ENCODE measurements around the gene F7.

Gene F7

GRCh38 chr13:113167155-113167554 lies 61.6 kb downstream of the F7 start:
- Histone ChIP-seq H3K4me1 (ENCODE audit: control insufficient read depth, insufficient read depth, low read length, poor library complexity, severe bottlenecking) (peaks cover 7% of the 10 kb centered on the region), H3K4me3 (ENCODE audit: extremely low read depth, insufficient read depth, low read length, poor library complexity, severe bottlenecking) (no peak overlapping the region), H3K36me3 (ENCODE audit: control insufficient read depth, insufficient read depth, low read length) (peaks cover 35% of the 10 kb centered on the region), H3K9me3 (ENCODE audit: control insufficient read depth, low read length) (no peaks in the 10 kb centered on the region), H3K27ac (ENCODE audit: low read depth, low read length, severe bottlenecking) (no peak overlapping the region)
- whole genome bisulfite sequencing, 2 experiments (ENCODE audit: insufficient coverage in 2 of 2): 92 to 94% methylated on average over 5 to 6 of the region's 10 CpGs

GRCh38 chr13:113167575-113167974 lies 62.0 kb downstream of the F7 start:
- H3K27ac ChIP-seq (ENCODE audit: low read depth, low read length, severe bottlenecking): no peak overlapping the region
- peaks cover 39% of the 10 kb centered on the region for H3K36me3 ChIP-seq (ENCODE audit: control insufficient read depth, insufficient read depth, low read length)
- no CpG with 5 or more reads among the region's 3 CpGs for WGBS, 2 experiments (ENCODE audit: insufficient coverage in 2 of 2)
- peaks cover 7% of the 10 kb centered on the region for H3K4me1 ChIP-seq (ENCODE audit: control insufficient read depth, insufficient read depth, low read length, poor library complexity, severe bottlenecking)
- H3K9me3 ChIP-seq (ENCODE audit: control insufficient read depth, low read length): no peaks in the 10 kb centered on the region
- no peak overlapping the region for H3K4me3 ChIP-seq (ENCODE audit: extremely low read depth, insufficient read depth, low read length, poor library complexity, severe bottlenecking)

GRCh38 chr13:113168211-113168610 lies 62.6 kb downstream of the F7 start:
- Histone ChIP-seq H3K9me3 (ENCODE audit: control insufficient read depth, low read length) (no peaks in the 10 kb centered on the region), H3K27ac (ENCODE audit: low read depth, low read length, severe bottlenecking) (no peak overlapping the region), H3K4me1 (ENCODE audit: control insufficient read depth, insufficient read depth, low read length, poor library complexity, severe bottlenecking) (peaks cover 7% of the 10 kb centered on the region), H3K36me3 (ENCODE audit: control insufficient read depth, insufficient read depth, low read length) (peaks cover 45% of the 10 kb centered on the region), H3K4me3 (ENCODE audit: extremely low read depth, insufficient read depth, low read length, poor library complexity, severe bottlenecking) (no peak overlapping the region)
- 97 to 100% methylated on average over 5 of the region's 7 CpGs for WGBS, 2 experiments (ENCODE audit: insufficient coverage in 2 of 2)

GRCh38 chr13:113169277-113170272 lies 64.0 kb downstream of the F7 start:
- H3K4me3 ChIP-seq (ENCODE audit: extremely low read depth, insufficient read depth, low read length, poor library complexity, severe bottlenecking): no peak overlapping the region
- 90 to 93% methylated on average over 7 to 9 of the region's 13 CpGs for WGBS, 2 experiments (ENCODE audit: insufficient coverage in 2 of 2)

More at GRCh38 chr13:113169277-113170272, 64.0 kb downstream of the F7 start:
- Histone ChIP-seq H3K36me3 (ENCODE audit: control insufficient read depth, insufficient read depth, low read length) (peaks cover 45% of the 10 kb centered on the region), H3K9me3 (ENCODE audit: control insufficient read depth, low read length) (no peaks in the 10 kb centered on the region), H3K27ac (ENCODE audit: low read depth, low read length, severe bottlenecking) (peak overlapping the region; percentile 5), H3K4me1 (ENCODE audit: control insufficient read depth, insufficient read depth, low read length, poor library complexity, severe bottlenecking) (peaks cover 7% of the 10 kb centered on the region)
